Activated CD4-positive, alpha-beta T cell treated with anti-CD3 and anti-CD28 coated beads for 48 hours (primary cell): ENCODE measurements around the gene DPM1.

Source experiments
- DNase-seq: peaks from one replicate; pipeline ENCODE4 v3.0.0-alpha.2; 2020

The DPM1 gene

DNA sequence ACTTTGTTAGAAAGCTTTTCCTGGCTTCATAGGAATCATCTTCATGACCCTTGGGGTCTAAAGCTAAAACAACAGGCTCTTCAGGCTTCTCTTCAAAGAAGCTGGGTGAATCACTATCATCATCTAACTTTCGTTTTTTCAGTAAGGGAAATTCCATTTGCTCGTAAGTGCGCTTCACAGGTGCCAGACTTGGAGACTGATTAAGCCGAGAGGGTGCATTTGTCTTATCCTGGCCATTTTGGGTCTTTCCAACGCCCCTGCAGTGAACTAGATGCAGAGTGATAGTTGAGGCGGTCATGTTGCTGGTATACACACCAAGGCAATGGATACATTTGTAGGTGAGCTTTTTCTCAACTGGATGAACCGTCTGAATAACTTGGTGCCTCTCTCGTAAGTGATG, 65.9 kb downstream of the DPM1 start:
- no peak for DNase-seq

DNA sequence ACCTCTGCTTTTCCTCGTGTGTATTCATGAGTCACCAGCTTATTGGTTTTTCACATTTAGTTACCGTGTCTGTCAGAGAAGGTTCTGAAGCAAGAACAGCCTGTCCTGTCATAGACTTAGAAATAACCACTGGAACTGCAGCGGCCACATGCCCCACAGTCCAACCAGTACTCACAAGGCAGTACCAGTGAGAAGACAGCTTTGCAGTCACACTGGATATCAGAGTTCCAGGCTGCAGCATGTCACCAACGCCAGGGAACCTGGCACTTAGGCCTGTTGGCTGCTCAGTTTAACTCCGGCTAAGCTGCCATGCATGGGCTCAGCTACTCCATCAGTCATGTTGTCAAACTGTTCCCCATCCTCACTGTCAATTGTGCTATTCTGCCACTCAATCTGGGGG, 67.2 kb downstream of the DPM1 start:
- DNase-seq, result no peak

DNA sequence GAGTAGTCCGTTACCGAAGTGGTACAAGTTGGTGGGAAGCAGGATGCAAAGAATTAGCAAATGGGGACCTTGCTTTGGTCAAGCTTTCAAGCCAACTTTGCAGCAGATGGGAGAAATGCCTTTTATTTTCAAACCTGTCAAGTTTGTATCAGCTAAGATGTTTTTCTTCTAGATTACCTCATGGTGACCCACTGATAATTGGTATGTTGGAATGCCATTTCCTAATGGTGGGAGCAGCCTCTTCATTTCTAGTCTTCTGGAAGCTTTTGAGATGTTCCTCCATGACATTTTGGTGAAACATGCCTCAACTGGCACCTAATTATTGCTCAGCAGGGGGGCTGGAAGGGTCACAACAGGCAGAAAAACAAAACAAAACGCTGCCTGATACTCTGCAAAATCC, 70.8 kb downstream of the DPM1 start:
- DNase-seq, result no peak

DNA sequence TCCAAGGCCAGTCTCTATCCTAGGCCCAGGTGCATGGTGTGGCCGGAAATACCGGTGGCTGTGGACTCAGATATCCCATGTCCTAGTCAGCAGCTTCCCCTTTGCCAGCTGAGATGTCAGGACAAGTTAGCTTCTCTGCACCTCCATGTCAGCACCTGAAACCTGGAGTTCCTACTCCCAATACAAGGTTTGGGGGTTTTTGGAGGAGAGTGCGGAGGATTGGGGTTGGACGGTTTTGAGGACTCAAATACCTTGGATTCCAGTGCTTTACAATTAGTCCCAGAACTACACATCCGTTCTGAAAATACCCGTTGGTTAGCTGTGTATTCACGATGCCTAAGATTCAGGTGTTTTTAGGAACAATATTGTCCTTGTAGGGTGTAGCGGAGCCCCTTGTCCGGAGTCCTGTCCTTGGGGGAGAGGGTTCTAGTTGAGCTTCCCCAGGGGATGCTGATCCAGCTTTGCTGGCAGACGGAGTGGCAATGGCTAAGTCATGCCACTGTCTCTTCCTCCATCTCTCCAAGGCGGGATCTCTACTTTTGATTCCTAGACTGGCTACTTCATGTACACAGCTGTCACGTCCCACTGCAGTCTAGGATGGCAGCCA, 72.0 kb downstream of the DPM1 start:
- no peak for DNase-seq

DNA sequence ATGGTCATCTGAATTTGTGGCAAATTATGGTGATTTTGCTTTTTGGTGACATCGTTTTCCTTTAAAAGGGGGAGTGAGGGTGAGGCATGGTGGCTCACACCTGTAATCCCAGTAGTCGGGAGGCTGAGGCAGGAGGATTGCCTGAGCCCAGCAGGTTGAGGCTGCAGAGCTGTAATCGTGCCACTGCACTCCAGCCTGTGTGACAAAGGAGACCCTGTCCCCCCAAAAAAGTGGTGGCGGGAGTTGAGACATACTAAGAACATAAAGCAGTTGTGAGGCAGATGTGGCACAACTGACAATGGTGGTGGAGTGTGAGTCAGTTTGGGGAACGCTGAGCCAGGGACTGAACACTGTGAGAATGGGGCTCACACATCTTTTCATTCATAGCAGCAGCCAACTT, 72.6 kb downstream of the DPM1 start:
- DNase-seq, result no peak

DNA sequence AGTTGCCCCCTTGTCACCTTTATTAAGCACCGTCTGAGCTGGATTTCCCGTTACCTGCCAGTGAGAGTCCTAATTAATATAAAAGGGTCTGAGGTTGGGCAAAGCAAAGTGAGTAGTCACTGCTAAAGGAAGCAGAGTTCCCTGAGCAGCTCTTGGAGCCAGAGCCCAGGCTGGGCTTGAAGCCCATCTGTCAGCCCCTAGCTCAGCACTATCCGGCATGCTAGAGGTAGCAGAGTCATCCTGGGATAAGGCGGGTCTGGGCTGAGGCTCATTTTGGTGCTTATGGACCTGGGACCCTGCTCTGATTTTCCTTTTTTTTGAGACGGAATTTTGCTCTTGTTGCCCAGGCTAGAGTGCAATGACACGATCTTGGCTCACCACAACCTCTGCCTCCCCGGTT, 73.3 kb downstream of the DPM1 start:
- no peak for DNase-seq
